ENCODE data around the gene TRPM6. TPM values are rescaled to one million over a fixed set of nuclear protein-coding genes. Genes with fewer than 3 reads are reported as not detected.

TRPM6 gene
- total and polyA plus RNA-seq, 2 donors (not counting 3 experiments of a cell fraction or from before 2014, with no cell fraction given) = 0.01 to 0.22 TPM

GRCh38 chr9:74876382-74876949, 11.3 kb downstream of the TRPM6 start:
- Histone ChIP-seq H3K27me3 (ENCODE audit: control insufficient read depth in 2 of 2, insufficient read depth in 2 of 2, low read length in 2 of 2) (no peaks in the 10 kb centered on the region), H3K27ac (ENCODE audit: insufficient read depth, low read depth, low read length) (no peak overlapping the region), H2AFZ (ENCODE audit: low read depth, low read length) (no peak overlapping the region), H3K4me2 (ENCODE audit: insufficient read depth, low read length) (no peak overlapping the region), H4K20me1 (replicated peaks; ENCODE audit: control insufficient read depth, extremely low read depth, insufficient read depth, low read length) (no peaks in the 10 kb centered on the region), H3K79me2 (ENCODE audit: control insufficient read depth, insufficient read depth, low read length) (no peaks in the 10 kb centered on the region), H3K9ac (replicated peaks; ENCODE audit: extremely low read depth, insufficient read depth, low read length) (no peak overlapping the region), H3K4me3 (replicated peaks in 1 of 3; ENCODE audit: insufficient read depth in 1 of 3, low read depth in 1 of 3, low read length in 3 of 3) (no peak overlapping the region), H3K9me1 (replicated peaks; ENCODE audit: control insufficient read depth, extremely low read depth, insufficient read depth, low read length) (no peaks in the 10 kb centered on the region), H3K36me3 (ENCODE audit: control insufficient read depth in 2 of 2, extremely low read depth in 1 of 2, insufficient read depth in 2 of 2, low read length in 2 of 2) (no peaks in the 10 kb centered on the region), H3K4me1 (ENCODE audit: control insufficient read depth, extremely low read depth, insufficient read depth, low read length) (no peaks in the 10 kb centered on the region), H3K9me3 (replicated peaks; ENCODE audit: control insufficient read depth, insufficient read depth, low read length) (no peaks in the 10 kb centered on the region)
- FAIRE-seq = no peak
- no TSS peak for BruUV-seq (replicated peaks)
- ChIA-PET CTCF (interaction anchor here (1.0 kb wide), 1 partner anchor 15 kb away, joined by 3 read pairs; no protein-coding TSS in a partner anchor), POLR2A (no interaction called here)
- TF ChIP-seq MYC (IDR thresholded peaks at IDR 0.05; ENCODE audit: low read depth, low read length) (no peak), EZH2 (IDR thresholded peaks at IDR 0.05; ENCODE audit: borderline replicate concordance, low read depth, low read length, severe bottlenecking) (no peak), POLR2AphosphoS5 (IDR thresholded peaks at IDR 0.05; ENCODE audit: insufficient read depth, low read depth, low read length) (no peak)
- no peak for DNase-seq (ENCODE audit: low read depth, low spot score)
- intact Hi-C loops (cut with micrococcal nuclease) = no loop called here
- dilution Hi-C loops (cut with MboI; ENCODE audit: extremely low pct_ligation_motif_present, low sequenced_read_pairs) = no loop called here

- H3K9ac ChIP-seq (replicated peaks; ENCODE audit: extremely low read depth, insufficient read depth, low read length) = no peak overlapping the region
- TF ChIP-seq EZH2 (IDR thresholded peaks at IDR 0.05; ENCODE audit: borderline replicate concordance, low read depth, low read length, severe bottlenecking) (no peak), FOS (IDR thresholded peaks at IDR 0.05; ENCODE audit: borderline replicate concordance, insufficient read depth, low read length) (no peak), JUN (IDR thresholded peaks at IDR 0.05; ENCODE audit: borderline replicate concordance, insufficient read depth, insufficient read length, low read depth) (no peak), POLR2A (IDR thresholded peaks at IDR 0.05; ENCODE audit: low read depth, low read length) (no peak), CTCF (IDR thresholded peaks at IDR 0.05; ENCODE audit: extremely low read depth in 1 of 2, insufficient read depth in 1 of 2, low read depth in 1 of 2, low read length in 2 of 2) (no peak), POLR2AphosphoS5 (IDR thresholded peaks at IDR 0.05; ENCODE audit: insufficient read depth, low read depth, low read length) (no peak), MYC (IDR thresholded peaks at IDR 0.05; ENCODE audit: low read depth, low read length) (no peak), MAX (IDR thresholded peaks at IDR 0.05; ENCODE audit: insufficient read depth, insufficient read length) (no peak), GATA2 (IDR thresholded peaks at IDR 0.05; ENCODE audit: insufficient read depth, insufficient read length, low read depth, low read length) (no peak)
- H2AFZ ChIP-seq (ENCODE audit: low read depth, low read length) = no peak overlapping the region
- dilution Hi-C loops (cut with MboI; ENCODE audit: extremely low pct_ligation_motif_present, low sequenced_read_pairs) (no loop called here), intact Hi-C loops (cut with micrococcal nuclease) (no loop called here)
- no peaks in the 10 kb centered on the region for H3K36me3 ChIP-seq (ENCODE audit: control insufficient read depth in 2 of 2, extremely low read depth in 1 of 2, insufficient read depth in 2 of 2, low read length in 2 of 2)
- H3K27ac ChIP-seq (ENCODE audit: insufficient read depth, low read depth, low read length) = no peak overlapping the region
- no peak for FAIRE-seq
- CTCF ChIA-PET = interaction anchor here (1.0 kb wide), 1 partner anchor 14 kb away, joined by 3 read pairs; no protein-coding TSS in a partner anchor
- no TSS peak for BruUV-seq (replicated peaks)
- POLR2A ChIA-PET = no interaction called here
- no peaks in the 10 kb centered on the region for H4K20me1 ChIP-seq (replicated peaks; ENCODE audit: control insufficient read depth, extremely low read depth, insufficient read depth, low read length)
- H3K79me2 ChIP-seq (ENCODE audit: control insufficient read depth, insufficient read depth, low read length) = no peaks in the 10 kb centered on the region
- H3K9me1 ChIP-seq (replicated peaks; ENCODE audit: control insufficient read depth, extremely low read depth, insufficient read depth, low read length) = no peaks in the 10 kb centered on the region
- H3K4me3 ChIP-seq (replicated peaks in 1 of 3; ENCODE audit: insufficient read depth in 1 of 3, low read depth in 1 of 3, low read length in 3 of 3) = no peak overlapping the region
- H3K9me3 ChIP-seq (replicated peaks; ENCODE audit: control insufficient read depth, insufficient read depth, low read length) = no peaks in the 10 kb centered on the region
- no peak for DNase-seq (ENCODE audit: low read depth, low spot score)
- no peaks in the 10 kb centered on the region for H3K4me1 ChIP-seq (ENCODE audit: control insufficient read depth, extremely low read depth, insufficient read depth, low read length)
- no peaks in the 10 kb centered on the region for H3K27me3 ChIP-seq (ENCODE audit: control insufficient read depth in 2 of 2, insufficient read depth in 2 of 2, low read length in 2 of 2)
- H3K4me2 ChIP-seq (ENCODE audit: insufficient read depth, low read length) = no peak overlapping the region
Observed at GRCh38 chr9:74875656-74876055, 12.1 kb downstream of the TRPM6 start.

Data from endothelial cell of umbilical vein (primary cell).